Measurements from ENCODE around the gene MRPL28. TPM values are rescaled to one million over a fixed set of nuclear protein-coding genes. Genes with fewer than 3 reads are reported as not detected.
A peak's percentile ranks its signal among the peaks of the same experiment; 100 is the strongest.

Gene MRPL28
- total and polyA plus RNA-seq, 11 donors, result 66.3 to 157 (median 85.5) TPM

- H3K4me1 ChIP-seq, result peaks cover 0 to 62% (median 31%) of the 10 kb centered on the region in 12 donors
- H3K4me3 ChIP-seq, result peak overlapping the region in 10 of 12 donors; percentile 68 to 99 (median 86)
Measured at GRCh38 chr16:383326-384051, 13.2 kb upstream of the MRPL28 start.

GRCh38 chr16:381789-382717, 11.7 kb upstream of the MRPL28 start, which contains the start of gene PGAP6:
Gene PGAP6 (minus strand): TSS chr16:381978. CDS start chr16:381821, 157 bp downstream.
- DNase-seq (peak in 4 of 5 donors; percentile 72 to 84 (median 79)), ATAC-seq (peak; percentile 43 to 80 (median 68))
- H3K27me3 ChIP-seq, result no peaks in the 10 kb centered on the region
- 0 to 1% (median 0%) methylated on average over 8 to 123 of the region's 123 CpGs for WGBS, 4 donors
- peaks cover 0 to 56% (median 29%) of the 10 kb centered on the region in 12 donors for H3K4me1 ChIP-seq
- peak within 1 kb of the TSS; percentile 54 to 92 (median 83) for H3K27ac ChIP-seq
- TF ChIP-seq CTCF (IDR thresholded peaks at IDR 0.05) (no peak), POLR2A (IDR thresholded peaks at IDR 0.05) (peak in 1 of 2 donors; percentile 62)
- intact Hi-C loops (cut with DNase I), result loop anchor here in 1 of 10 donors (2.0 kb wide), 1 partner anchor 15 kb away; the partner anchor contains the start of gene NME4
- H3K9me3 ChIP-seq, result no peaks in the 10 kb centered on the region
- H3K4me3 ChIP-seq, result peak within 1 kb of the TSS; percentile 70 to 100 (median 90)
- peaks cover 0 to 7% (median 0%) of the 10 kb centered on the region in 9 donors for H3K36me3 ChIP-seq

More at GRCh38 chr16:383326-384051, 13.2 kb upstream of the MRPL28 start:
- H3K27me3 ChIP-seq, result no peaks in the 10 kb centered on the region
- TF ChIP-seq CTCF (IDR thresholded peaks at IDR 0.05) (no peak), POLR2A (IDR thresholded peaks at IDR 0.05) (no peak)
- H3K27ac ChIP-seq, result peak overlapping the region in 11 of 12 donors; percentile 31 to 90 (median 53)
- H3K36me3 ChIP-seq, result no peaks in the 10 kb centered on the region
- 48 to 63% (median 49%) methylated on average over 28 to 33 of the region's 33 CpGs for WGBS, 4 donors
- intact Hi-C loops (cut with DNase I), result loop anchor here in 1 of 10 donors (2.0 kb wide), 1 partner anchor 13 kb away; the partner anchor contains the start of gene NME4
- peak in 2 of 5 donors; percentile 20 to 27 for DNase-seq
- no peaks in the 10 kb centered on the region for H3K9me3 ChIP-seq
- peak in 1 of 4 donors; percentile 31 for ATAC-seq

- TF ChIP-seq CTCF (IDR thresholded peaks at IDR 0.05) (no peak), POLR2A (IDR thresholded peaks at IDR 0.05) (no peak)
- peaks cover 0 to 15% (median 7%) of the 10 kb centered on the region in 9 donors for H3K36me3 ChIP-seq
- peaks cover 0 to 56% (median 29%) of the 10 kb centered on the region in 12 donors for H3K4me1 ChIP-seq
- DNase-seq, result peak in 3 of 5 donors; percentile 25 to 76 (median 57)
- intact Hi-C loops (cut with DNase I), result no loop called here
- no peaks in the 10 kb centered on the region for H3K9me3 ChIP-seq
- WGBS, 4 donors, result 1% methylated on average over 41 to 73 of the region's 73 CpGs; no CpG with 5 or more reads in 1 of the 4 donors
- H3K4me3 ChIP-seq, result peak overlapping the region; percentile 69 to 100 (median 83)
- ATAC-seq, result peak in 3 of 4 donors; percentile 36 to 43 (median 38)
- no peaks in the 10 kb centered on the region for H3K27me3 ChIP-seq
- peak overlapping the region in 11 of 12 donors; percentile 57 to 83 (median 70) for H3K27ac ChIP-seq
Measured at GRCh38 chr16:381012-381788, 10.9 kb upstream of the MRPL28 start.

All from heart left ventricle (tissue), 16 donors.